GM19467 (cell line): ENCODE measurements around the gene SPAST.
"Not testable (repeated sequence)": the region's sequence is repeated elsewhere in the genome, so short reads cannot be mapped to it uniquely, and the experiment has no call there.

ENCODE experiments used
- ATAC-seq: cut with Tn5 transposase; IDR thresholded peaks from one replicate; pipeline ENCODE4 v1.9.1; 2021; ENCODE audit warnings: mild to moderate bottlenecking, moderate library complexity; ENCODE audit not compliant: unreplicated experiment

SPAST gene

DNA sequence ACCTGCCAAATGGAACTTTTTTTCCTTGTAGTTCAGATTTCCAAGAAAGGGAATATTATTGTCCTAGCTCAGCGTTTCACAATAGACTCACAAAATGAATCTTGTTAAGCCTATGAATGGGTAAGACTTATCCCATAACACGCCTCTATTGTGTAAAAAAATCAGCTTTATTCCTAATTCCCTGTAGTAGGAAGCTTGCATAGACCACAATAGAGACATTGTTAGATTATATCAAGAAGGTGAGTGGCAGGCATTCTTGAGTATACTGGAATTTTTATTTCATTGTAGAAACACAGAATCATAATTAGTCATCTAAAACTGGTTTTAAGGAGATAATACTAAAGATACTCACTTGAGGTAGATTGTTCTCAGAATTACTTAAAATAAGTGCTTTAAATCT lies 55.8 kb downstream of the SPAST start:
- ATAC-seq = no peak

DNA sequence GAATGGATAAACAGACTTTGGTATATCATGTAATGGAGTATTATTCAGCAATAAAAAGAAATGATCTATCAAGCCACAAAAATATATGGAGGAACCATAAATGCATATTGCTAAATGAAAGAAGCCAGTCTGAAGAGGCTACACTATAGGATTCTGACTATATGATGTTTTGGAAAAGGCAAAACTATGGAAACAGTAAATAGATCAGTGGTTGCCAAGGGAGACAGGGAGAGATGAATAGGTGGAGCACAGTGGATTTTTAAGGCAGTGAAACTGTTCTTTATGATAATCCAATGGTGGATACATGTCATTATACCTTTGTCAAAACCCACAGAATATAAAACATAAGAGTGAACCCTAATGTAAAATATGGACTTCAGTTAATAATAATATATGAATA lies 61.3 kb downstream of the SPAST start:
- no peak for ATAC-seq

GRCh38 chr2:32128636-32129035 lies 65.3 kb downstream of the SPAST start:
- no peak for ATAC-seq

DNA sequence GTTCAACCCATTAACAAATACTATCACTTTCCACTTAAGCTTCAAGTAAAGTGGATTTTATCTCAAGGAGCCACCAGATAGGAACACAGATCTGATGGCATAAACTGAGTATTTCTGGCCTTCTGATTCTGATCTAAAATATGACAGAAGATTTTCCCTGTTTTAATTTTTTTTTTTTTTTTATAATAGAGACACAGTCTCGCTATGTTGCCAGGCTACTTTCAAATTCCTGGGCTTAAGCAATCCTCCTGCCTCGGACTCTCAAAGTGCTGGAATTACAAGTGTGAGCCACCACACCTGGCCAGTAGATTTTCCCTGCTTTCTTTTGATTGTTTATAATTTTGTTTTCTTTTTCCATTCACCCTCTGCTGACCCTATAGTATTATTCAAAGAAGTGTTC lies 65.7 kb downstream of the SPAST start:
- no peak for ATAC-seq

- no peak for ATAC-seq
Measured at GRCh38 chr2:32135409-32135808, 72.1 kb downstream of the SPAST start.

DNA sequence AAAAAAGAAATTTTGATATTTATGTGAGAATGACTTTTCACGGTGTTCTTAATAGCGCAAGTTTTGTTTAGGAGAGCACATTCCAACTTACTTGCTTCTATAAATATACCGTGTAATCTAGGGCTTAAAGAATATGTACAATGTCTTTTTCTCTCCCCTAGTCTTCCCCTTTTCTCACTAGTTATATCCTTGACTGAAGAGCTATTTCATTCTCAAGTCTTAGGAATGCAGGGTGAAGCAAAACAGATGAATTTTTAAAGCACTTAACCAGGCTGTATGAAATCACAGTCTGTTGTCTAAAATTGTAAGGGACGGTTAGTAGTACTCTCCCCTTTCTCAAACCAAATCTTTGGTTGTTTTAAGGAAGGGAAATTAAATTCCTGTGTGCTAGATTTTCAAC lies 72.7 kb downstream of the SPAST start:
- no peak for ATAC-seq

DNA sequence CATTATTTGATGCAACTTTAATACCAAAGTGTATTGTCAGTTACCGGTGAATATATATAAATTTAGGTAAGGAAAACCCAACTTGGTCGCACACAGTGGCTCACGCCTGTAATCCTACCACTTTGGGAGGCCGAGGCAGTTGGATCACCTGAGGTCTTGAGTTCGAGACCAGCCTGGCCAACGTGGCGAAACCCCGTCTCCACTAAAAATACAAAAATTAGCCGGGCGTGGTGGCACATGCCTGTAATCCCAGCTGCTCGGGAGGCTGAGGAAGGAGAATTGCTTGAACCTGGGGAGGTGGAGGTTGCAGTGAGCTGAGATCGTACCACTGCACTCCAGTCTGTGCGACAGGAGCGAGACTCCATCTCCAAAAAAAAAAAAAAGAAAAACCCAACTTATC lies 88.2 kb downstream of the SPAST start:
- ATAC-seq = not testable (repeated sequence)

DNA sequence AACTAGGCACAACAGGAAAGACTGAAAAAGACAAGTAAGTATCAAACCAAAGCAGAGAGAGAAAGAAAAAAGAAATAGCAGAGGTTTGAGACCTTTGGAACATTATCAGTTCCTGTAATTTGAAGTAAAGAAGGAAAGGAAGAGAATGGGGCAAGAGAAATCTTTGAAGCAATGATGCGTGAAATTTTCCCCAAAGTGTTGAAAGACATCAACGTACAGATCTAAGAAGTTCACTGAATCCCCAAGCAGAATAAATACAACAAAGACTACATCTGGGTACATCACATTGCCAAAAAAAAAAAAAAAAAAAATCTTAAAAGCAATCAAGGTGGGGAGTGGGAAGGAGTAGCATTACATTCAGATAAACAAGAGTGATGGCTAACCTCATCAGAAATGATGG lies 96.3 kb downstream of the SPAST start:
- no peak for ATAC-seq

GRCh38 chr2:32161296-32161695 lies 97.9 kb downstream of the SPAST start:
- no peak for ATAC-seq

- not testable (repeated sequence) for ATAC-seq
Measured at GRCh38 chr2:32164254-32164653, 100.9 kb downstream of the SPAST start.

GRCh38 chr2:32165027-32165347 lies 101.6 kb downstream of the SPAST start:
- not testable (repeated sequence) for ATAC-seq

DNA sequence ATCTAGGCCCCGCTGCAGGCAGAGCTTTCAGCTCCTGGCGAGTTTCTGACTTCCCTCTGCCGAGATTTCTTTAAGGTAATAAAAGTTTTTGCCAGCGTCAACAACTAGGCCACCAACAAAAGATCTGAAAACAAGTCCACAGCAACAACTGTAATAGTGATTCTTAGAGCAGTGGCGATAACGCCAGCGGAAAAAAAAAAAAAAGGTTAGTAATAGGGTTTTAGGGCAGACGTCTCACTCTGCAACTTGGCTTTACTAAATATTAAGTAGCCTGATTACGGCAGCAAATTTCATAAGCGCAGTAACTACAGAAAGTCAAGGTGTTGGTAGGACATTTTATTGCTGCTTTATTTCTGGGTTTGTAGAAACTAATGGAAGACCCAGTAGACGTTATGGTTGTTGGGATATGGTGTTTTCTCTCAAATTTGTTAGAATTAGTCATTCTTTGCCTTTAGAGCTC lies 102.8 kb downstream of the SPAST start:
- no peak for ATAC-seq

DNA sequence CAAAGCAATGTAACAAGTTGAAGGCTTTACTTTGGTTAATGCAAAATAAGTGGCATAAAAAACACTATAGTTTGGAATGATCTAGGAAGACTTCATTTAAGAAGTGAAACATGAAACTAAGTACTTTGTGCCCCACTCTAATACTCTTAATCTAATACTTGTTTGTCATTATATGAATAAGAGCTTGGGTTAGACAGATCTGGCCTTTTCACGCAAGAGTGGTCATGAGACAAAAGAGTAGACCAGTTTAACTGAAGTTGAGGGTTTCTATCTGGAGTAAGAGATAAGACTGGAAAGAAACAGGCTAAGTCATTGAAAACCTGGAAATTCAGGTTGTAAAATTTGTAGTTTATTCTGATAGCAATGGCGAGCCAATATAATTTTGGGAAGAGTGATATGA lies 105.2 kb downstream of the SPAST start:
- peak; percentile 31 for ATAC-seq

DNA sequence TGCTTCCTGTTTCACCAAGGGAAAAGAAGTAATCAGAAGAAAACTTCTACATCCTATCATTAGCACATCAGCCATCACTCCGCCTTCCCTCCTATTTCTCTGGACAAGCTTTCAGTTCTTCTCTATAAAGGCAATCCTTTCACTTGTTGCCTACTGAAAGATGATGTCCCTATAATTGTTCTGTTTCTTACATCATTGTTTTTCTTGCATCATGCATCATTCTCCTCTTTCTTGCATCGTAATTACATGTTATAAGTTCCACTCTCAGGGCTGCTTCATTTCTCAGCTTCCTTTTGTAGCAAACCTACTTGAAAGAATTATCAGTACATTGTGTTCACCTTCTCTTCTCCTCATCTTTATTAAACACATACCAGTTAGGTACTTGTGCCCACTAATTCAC lies 109.5 kb downstream of the SPAST start:
- ATAC-seq = no peak

DNA sequence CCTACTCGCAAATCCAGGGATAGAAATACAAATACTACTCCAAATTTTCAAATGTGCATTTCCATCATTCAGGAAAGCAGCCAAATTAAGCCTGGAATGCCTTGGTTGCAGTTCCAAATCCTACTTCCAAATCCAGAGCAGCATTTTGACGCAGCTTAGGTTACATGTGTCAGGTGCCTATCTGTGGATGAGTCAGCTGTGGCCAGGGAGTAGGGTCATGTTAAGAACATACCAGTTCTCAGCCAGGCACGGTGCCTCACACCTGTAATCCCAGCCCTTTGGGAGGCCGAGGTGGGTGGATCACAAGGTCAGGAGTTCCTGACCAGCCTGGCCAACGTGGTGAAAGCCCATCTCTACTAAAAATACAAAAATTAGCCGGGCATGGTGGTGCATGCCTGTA lies 119.3 kb downstream of the SPAST start:
- ATAC-seq = no peak

DNA sequence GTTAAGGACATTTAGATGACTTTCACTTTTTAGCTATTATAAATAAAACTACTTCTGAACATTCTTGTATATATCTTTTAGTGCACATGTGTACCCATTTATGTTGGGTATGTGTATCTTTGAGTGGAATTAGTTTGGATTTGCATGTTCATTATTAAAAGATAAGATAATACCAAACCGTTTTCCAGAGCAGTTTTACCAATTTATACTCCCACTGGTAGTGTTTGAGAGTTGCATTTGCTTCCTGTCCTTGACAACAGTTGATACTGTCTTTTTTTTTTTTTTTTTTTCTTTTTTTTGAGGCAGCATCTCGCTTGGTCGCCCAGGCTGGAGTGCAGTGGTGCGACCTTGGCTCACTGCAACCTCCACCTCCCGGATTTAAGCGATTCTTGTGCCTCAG lies 125.7 kb downstream of the SPAST start:
- ATAC-seq = no peak

- ATAC-seq = no peak
Measured at GRCh38 chr2:32192418-32192817, 129.1 kb downstream of the SPAST start.

- ATAC-seq = no peak
Measured at GRCh38 chr2:32200814-32201213, 137.5 kb downstream of the SPAST start.

DNA sequence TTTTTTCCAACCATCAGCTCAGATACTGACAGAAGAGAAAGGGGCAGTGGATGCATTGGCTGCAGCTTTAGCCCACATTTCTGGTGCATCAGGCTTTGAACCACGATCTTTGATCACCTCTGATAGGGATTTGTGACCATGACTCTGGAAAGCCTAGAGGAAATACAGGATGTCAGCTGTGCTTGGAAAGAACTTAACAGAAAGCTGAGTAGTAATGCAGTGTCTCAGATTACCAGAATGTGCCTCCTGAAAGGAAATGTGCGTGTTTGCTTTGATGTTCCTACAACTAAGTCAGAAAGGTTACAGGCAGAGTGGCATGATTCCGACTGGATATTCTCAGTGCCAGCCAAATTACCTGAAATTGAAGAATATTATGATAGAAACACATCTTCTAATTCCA lies 140.1 kb downstream of the SPAST start:
- not testable (repeated sequence) for ATAC-seq
